Parathyroid adenoma (tissue), 2 donors: ENCODE data around the gene EPHA4.

Experiments used
- H2AFZ ChIP-seq: fragments of 300-600 bp; sonication (generic); one replicate; pipeline ENCODE4 v1.7.0; 2017; ENCODE audit warnings: antibody characterized with exemption, mild to moderate bottlenecking
- H3K27ac ChIP-seq: fragments of 300-600 bp; sonication (generic); one replicate; pipeline ENCODE4 v1.7.0; 2017
- H3K27me3 ChIP-seq: fragments of 300-600 bp; sonication (generic); one replicate; pipeline ENCODE4 v1.7.0; 2017; ENCODE audit warnings: low read length; ENCODE audit not compliant: control insufficient read depth, insufficient read depth
- H3K36me3 ChIP-seq: fragments of 300-600 bp; sonication (generic); one replicate; pipeline ENCODE4 v1.7.0; 2017; ENCODE audit warnings: low read length; ENCODE audit not compliant: control insufficient read depth, insufficient read depth
- H3K4me1 ChIP-seq: fragments of 300-600 bp; sonication (generic); one replicate; pipeline ENCODE4 v1.7.0; 2017; ENCODE audit warnings: control low read depth
- H3K4me2 ChIP-seq: fragments of 300-600 bp; sonication (generic); one replicate; pipeline ENCODE4 v1.7.0; 2017; ENCODE audit warnings: low read length
- H3K4me3 ChIP-seq: fragments of 300-600 bp; sonication (generic); one replicate; pipeline ENCODE4 v1.7.0; 2017; ENCODE audit warnings: low read depth, low read length
- H3K79me2 ChIP-seq: fragments of 300-600 bp; sonication (generic); one replicate; pipeline ENCODE4 v1.7.0; 2017; ENCODE audit warnings: control low read depth
- H3K9ac ChIP-seq: fragments of 300-600 bp; sonication (generic); one replicate; pipeline ENCODE4 v1.7.0; 2017; ENCODE audit warnings: mild to moderate bottlenecking
- H3K9me3 ChIP-seq: fragments of 300-600 bp; sonication (generic); one replicate; pipeline ENCODE4 v1.7.0; 2017; ENCODE audit warnings: low read length; ENCODE audit not compliant: control insufficient read depth
- TF ChIP-seq, protein P1 (sequence below): fragments of 300-600 bp; sonication (generic); IDR thresholded peaks from one replicate; pipeline ENCODE4 v1.7.0; 2017; ENCODE audit warnings: antibody characterized with exemption, mild to moderate bottlenecking
- donor health status: primary hyperparathyroidism.

Gene EPHA4

DNA sequence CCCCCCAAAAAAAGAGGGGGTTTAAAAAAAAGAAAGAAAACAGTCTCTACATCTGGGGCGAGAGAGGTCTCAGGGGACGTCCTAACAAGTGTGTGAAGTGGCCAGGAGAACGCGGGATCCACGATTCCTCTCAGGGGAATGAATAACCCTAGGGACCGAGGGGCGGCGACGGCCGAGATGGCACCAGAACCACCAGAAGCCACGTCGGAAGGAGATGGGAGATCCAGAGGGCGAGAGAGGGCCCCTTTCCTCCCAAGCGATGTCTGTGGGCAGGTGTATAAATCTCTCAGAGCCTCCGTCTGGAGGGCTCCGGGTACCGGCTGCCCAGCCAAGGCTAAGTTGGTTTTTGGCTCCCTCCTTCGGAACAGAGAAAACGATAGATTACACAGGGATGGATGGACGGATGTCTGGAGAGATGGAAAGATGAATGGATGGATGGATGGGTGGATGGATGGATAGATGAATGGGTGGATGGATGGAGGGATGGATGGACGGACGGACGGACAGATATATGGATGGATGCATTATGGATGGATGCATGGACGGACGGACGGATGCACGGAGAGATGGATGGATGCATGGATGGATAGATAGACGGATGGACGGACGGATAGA is 1.7 kb downstream of the EPHA4 start:
- H3K27ac ChIP-seq: no peak overlapping the region
- peaks cover 3% of the 10 kb centered on the region for H3K4me1 ChIP-seq
- TF ChIP-seq, protein P1, sequence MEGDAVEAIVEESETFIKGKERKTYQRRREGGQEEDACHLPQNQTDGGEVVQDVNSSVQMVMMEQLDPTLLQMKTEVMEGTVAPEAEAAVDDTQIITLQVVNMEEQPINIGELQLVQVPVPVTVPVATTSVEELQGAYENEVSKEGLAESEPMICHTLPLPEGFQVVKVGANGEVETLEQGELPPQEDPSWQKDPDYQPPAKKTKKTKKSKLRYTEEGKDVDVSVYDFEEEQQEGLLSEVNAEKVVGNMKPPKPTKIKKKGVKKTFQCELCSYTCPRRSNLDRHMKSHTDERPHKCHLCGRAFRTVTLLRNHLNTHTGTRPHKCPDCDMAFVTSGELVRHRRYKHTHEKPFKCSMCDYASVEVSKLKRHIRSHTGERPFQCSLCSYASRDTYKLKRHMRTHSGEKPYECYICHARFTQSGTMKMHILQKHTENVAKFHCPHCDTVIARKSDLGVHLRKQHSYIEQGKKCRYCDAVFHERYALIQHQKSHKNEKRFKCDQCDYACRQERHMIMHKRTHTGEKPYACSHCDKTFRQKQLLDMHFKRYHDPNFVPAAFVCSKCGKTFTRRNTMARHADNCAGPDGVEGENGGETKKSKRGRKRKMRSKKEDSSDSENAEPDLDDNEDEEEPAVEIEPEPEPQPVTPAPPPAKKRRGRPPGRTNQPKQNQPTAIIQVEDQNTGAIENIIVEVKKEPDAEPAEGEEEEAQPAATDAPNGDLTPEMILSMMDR: no peak
- no peaks in the 10 kb centered on the region for H3K79me2 ChIP-seq
- H3K4me3 ChIP-seq: no peak overlapping the region
- H3K4me2 ChIP-seq: peak overlapping the region; percentile 31
- peak overlapping the region; percentile 12 for H2AFZ ChIP-seq
- H3K9me3 ChIP-seq: no peaks in the 10 kb centered on the region
- no peak overlapping the region for H3K9ac ChIP-seq
- H3K36me3 ChIP-seq: no peaks in the 10 kb centered on the region
- no peaks in the 10 kb centered on the region for H3K27me3 ChIP-seq

DNA sequence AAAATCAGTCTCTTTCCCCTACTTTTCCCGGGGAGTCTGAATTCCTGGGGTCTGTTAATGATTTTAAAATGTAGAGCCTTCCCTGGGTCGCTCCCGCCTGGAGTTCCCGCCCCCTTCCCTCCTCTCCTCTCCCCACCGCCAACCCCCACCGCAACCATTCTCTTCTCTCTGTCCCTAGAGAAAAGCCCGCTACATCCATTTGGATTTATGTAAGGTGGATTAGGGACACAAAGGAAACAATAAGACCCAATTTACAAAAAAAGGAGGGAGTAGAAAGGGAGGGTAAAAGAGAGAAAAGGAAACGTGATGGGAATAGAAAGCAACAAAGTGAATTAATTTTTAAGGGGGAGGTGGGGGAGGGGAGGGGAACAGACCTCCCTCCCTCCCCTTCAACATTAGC is 2.2 kb downstream of the EPHA4 start:
- Histone ChIP-seq H2AFZ (no peak overlapping the region), H3K79me2 (no peaks in the 10 kb centered on the region), H3K4me2 (no peak overlapping the region), H3K9me3 (no peaks in the 10 kb centered on the region), H3K4me1 (peaks cover 3% of the 10 kb centered on the region), H3K36me3 (no peaks in the 10 kb centered on the region), H3K4me3 (no peak overlapping the region), H3K27me3 (no peaks in the 10 kb centered on the region), H3K9ac (no peak overlapping the region), H3K27ac (no peak overlapping the region)
- TF ChIP-seq, protein P1: no peak

DNA sequence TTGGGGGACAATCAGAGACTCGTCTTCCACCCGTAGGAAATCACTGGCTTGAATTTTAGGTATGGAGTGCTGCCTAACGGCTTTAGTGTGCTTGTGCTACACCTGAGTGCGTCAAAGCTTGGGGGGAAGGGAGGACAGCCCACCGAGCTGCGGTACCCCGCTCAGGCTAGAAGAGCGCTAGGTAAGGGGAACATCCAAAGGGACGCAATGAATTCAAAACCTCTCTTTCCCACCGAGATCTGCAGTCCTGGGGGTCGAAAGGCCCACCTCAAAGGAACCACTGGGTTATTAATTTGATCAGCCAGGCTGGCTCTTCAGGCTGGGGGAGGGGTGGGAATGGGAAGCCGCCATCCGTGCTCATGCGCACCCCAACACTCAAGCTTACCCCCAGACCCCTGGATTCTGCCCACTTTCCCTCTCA is 2.7 kb downstream of the EPHA4 start:
- no peak overlapping the region for H3K9ac ChIP-seq

DNA sequence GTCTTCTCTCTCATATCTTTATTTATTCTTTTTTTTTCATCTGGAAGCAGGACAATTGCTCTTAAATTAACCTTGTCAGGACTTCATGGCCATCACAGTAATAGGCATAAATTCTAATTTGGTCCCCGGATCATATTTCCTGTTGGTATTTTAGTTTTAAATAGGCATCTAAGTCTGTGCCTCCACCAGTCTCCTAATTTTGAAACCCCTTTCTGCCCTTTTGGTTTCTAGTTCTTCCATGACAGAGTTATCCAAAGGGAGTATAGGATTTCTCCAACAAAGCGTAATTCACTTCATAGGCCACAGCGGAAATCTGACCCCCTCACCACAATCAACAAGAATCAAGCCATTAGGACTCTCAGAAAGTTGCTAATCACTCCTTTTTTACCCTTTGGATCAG is 3.8 kb downstream of the EPHA4 start:
- Histone ChIP-seq H3K79me2 (no peaks in the 10 kb centered on the region), H3K4me2 (no peak overlapping the region), H3K27ac (no peak overlapping the region), H3K27me3 (no peaks in the 10 kb centered on the region), H3K9me3 (no peaks in the 10 kb centered on the region), H3K4me3 (no peak overlapping the region), H2AFZ (no peak overlapping the region), H3K9ac (no peak overlapping the region), H3K36me3 (no peaks in the 10 kb centered on the region), H3K4me1 (peaks cover 3% of the 10 kb centered on the region)
- TF ChIP-seq, protein P1: no peak

More for the DNA sequence above, 2.7 kb downstream of the EPHA4 start:
- no peak overlapping the region for H2AFZ ChIP-seq
- H3K9me3 ChIP-seq: no peaks in the 10 kb centered on the region
- H3K79me2 ChIP-seq: no peaks in the 10 kb centered on the region
- TF ChIP-seq, protein P1: no peak
- no peak overlapping the region for H3K27ac ChIP-seq
- no peak overlapping the region for H3K4me3 ChIP-seq
- no peaks in the 10 kb centered on the region for H3K36me3 ChIP-seq
- H3K4me2 ChIP-seq: no peak overlapping the region
- H3K27me3 ChIP-seq: no peaks in the 10 kb centered on the region
- H3K4me1 ChIP-seq: peaks cover 3% of the 10 kb centered on the region

DNA sequence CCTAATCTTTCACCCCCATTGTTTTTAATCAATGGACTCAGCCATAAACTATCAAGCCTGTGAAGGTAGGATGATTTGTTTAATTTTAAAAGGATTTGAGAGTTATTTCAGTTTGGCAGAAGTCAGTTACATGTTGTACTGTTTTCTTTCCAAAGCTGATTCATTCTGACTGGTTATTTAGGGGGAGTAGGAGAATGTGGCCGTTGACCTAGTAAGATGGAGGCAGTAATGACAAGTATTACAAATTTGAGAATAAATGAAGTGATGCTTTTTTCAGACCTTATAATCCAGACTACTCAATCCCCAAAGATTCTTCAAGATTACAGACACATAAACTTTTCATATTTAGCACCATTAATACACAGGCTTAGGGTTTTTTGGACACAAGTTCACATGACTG is 4.3 kb downstream of the EPHA4 start:
- H3K27me3 ChIP-seq: no peaks in the 10 kb centered on the region
- no peaks in the 10 kb centered on the region for H3K36me3 ChIP-seq
- no peak overlapping the region for H3K4me2 ChIP-seq
- H2AFZ ChIP-seq: no peak overlapping the region
- peaks cover 3% of the 10 kb centered on the region for H3K4me1 ChIP-seq
- no peak overlapping the region for H3K27ac ChIP-seq
- no peaks in the 10 kb centered on the region for H3K79me2 ChIP-seq
- TF ChIP-seq, protein P1: no peak
- H3K9me3 ChIP-seq: no peaks in the 10 kb centered on the region
- no peak overlapping the region for H3K9ac ChIP-seq
- H3K4me3 ChIP-seq: no peak overlapping the region
